Esophagus squamous epithelium (tissue), 4 donors: ENCODE results near the gene TAS2R9.

Source experiments
- CTCF ChIP-seq, 6 experiments: fragments of 450-650 bp in 4 of 6; fragments of 200-600 bp in 2 of 6; sonication (generic) in 2 of 6; IDR thresholded peaks; one replicate each; pipeline ENCODE4 v1.5.1; 2016 to 2019; ENCODE audit warnings: antibody characterized with exemption in 6 of 6, mild to moderate bottlenecking in 4 of 6, moderate library complexity in 4 of 6
- POLR2A ChIP-seq, 4 donors: fragments of 450-650 bp; IDR thresholded peaks; one replicate each; pipeline ENCODE4 v1.6.1; 2017; ENCODE audit warnings: antibody characterized with exemption in 4 of 4, mild to moderate bottlenecking in 4 of 4, moderate library complexity in 3 of 4

DNA sequence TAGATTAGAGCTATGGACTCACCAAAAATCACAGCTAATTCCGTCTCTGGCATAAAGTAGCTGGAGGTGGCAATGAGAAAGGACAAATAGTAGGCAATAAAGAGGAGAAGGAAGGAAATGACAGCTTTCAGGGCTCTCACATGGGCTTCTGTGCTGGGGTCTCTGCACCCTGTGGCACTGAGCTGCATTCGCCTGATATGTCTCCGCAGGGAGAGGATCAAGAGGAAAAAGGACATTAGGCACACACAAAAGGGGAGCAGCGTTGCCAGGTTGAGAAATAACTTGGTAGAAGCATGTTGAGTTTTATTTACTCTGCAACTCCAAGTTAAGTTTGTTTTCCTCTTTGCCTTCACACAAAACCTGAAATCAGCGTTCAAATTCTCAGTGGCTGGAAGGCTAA is 8.2 kb downstream of the TAS2R9 start:
- no peak for TF ChIP-seq CTCF (IDR thresholded peaks at IDR 0.05)
- TF ChIP-seq POLR2A (IDR thresholded peaks at IDR 0.05), result no peak
